ENCODE results near the gene F2RL3.

GRCh38 chr19:16919496-16919895 is 30.7 kb downstream of the F2RL3 start:
- TF ChIP-seq EZH2 (IDR thresholded peaks at IDR 0.05; ENCODE audit: insufficient read depth, low read length) (no peak), CTCF (IDR thresholded peaks at IDR 0.05; ENCODE audit: insufficient read depth, low read depth, low read length) (no peak)
